Measurements from ENCODE around the gene GPR84. TPM values are rescaled to one million over a fixed set of nuclear protein-coding genes. Genes with fewer than 3 reads are reported as not detected.

GPR84 gene
- total and polyA plus RNA-seq, 2 experiments from 2014 or later, result not detected

GRCh38 chr12:54412786-54413185, 48.5 kb upstream of the GPR84 start:
- Histone ChIP-seq H3K4me3 (no peak overlapping the region), H3F3A (replicated peaks; ENCODE audit: low read depth) (no peaks in the 10 kb centered on the region), H3K36me3 (ENCODE audit: insufficient read depth) (no peaks in the 10 kb centered on the region; the same call in 1 of the 2 replicates), H3K4me2 (no peak overlapping the region), H3K79me2 (replicated peaks; ENCODE audit: insufficient read depth) (peaks cover 11% of the 10 kb centered on the region), H3K4me1 (ENCODE audit: insufficient read depth) (peaks cover 8% of the 10 kb centered on the region; the same call in 1 of the 2 replicates), H3K9me2 (ENCODE audit: insufficient read depth) (no peaks in the 10 kb centered on the region), H4K20me1 (replicated peaks; ENCODE audit: insufficient read depth) (peaks cover 4% of the 10 kb centered on the region), H2AFZ (no peak overlapping the region), H3K27me3 (ENCODE audit: insufficient read depth) (peaks cover 10% of the 10 kb centered on the region), H3K27ac (ENCODE audit: low read depth) (no peak overlapping the region)
- Mint-ChIP-seq H3K9me3 (peaks cover 3% of the 10 kb centered on the region; the same call in 1 of the 3 replicates), H3K27ac (no peak overlapping the region), H3K36me3 (ENCODE audit: low read depth) (peaks cover 13% of the 10 kb centered on the region; the same call in 2 of the 3 replicates), H3K27me3 (ENCODE audit: insufficient read depth, low read depth, poor library complexity) (peaks cover 13% of the 10 kb centered on the region), H3K4me3 (no peak overlapping the region; the same call in 2 of the 3 replicates), H3K4me1 (peaks cover 27% of the 10 kb centered on the region)
- TF ChIP-seq CREB1 (CRISPR knock-in tag; IDR thresholded peaks at IDR 0.05; ENCODE audit: low read depth), result no peak
- no peak for TF ChIP-seq EZH2 (IDR thresholded peaks at IDR 0.05; ENCODE audit: low read depth, unreplicated experiment)
- TF ChIP-seq CTCF (conservative IDR thresholded peaks at IDR 0.05; ENCODE audit: low read depth in 2 of 2), result no peak
- DNase-seq (ENCODE audit: low spot score), result no peak
- no peak for ATAC-seq

- no peak for DNase-seq (ENCODE audit: low spot score)
- Mint-ChIP-seq H3K27me3 (ENCODE audit: insufficient read depth, low read depth, poor library complexity) (peaks cover 11% of the 10 kb centered on the region), H3K4me1 (peaks cover 22% of the 10 kb centered on the region), H3K27ac (no peak overlapping the region), H3K9me3 (peaks cover 3% of the 10 kb centered on the region; the same call in 1 of the 3 replicates), H3K4me3 (no peak overlapping the region), H3K36me3 (ENCODE audit: low read depth) (peaks cover 16% of the 10 kb centered on the region; the same call in 2 of the 3 replicates)
- peaks cover 5% of the 10 kb centered on the region; the same call in 1 of the 2 replicates for H3K27me3 ChIP-seq (ENCODE audit: insufficient read depth)
- H2AFZ ChIP-seq, result no peak overlapping the region
- no peak overlapping the region for H3K4me3 ChIP-seq
- ATAC-seq, result no peak
- H3F3A ChIP-seq (replicated peaks; ENCODE audit: low read depth), result no peaks in the 10 kb centered on the region
- no peak overlapping the region for H3K27ac ChIP-seq (ENCODE audit: low read depth)
- TF ChIP-seq ETS1 (IDR thresholded peaks at IDR 0.05) (no peak), ZNF114 (CRISPR knock-in tag; IDR thresholded peaks at IDR 0.05) (no peak), NANOG (IDR thresholded peaks at IDR 0.05; ENCODE audit: borderline replicate concordance) (no peak), POLR2AphosphoS5 (IDR thresholded peaks at IDR 0.05; ENCODE audit: low read depth) (no peak), CREB1 (CRISPR knock-in tag; IDR thresholded peaks at IDR 0.05; ENCODE audit: low read depth) (no peak), ZNF462 (CRISPR knock-in tag; IDR thresholded peaks at IDR 0.05) (no peak), EZH2 (IDR thresholded peaks at IDR 0.05; ENCODE audit: low read depth, unreplicated experiment) (no peak)
- H3K4me2 ChIP-seq, result no peak overlapping the region
- H3K4me1 ChIP-seq (ENCODE audit: insufficient read depth), result peaks cover 4% of the 10 kb centered on the region; the same call in 1 of the 2 replicates
- H3K79me2 ChIP-seq (replicated peaks; ENCODE audit: insufficient read depth), result peaks cover 11% of the 10 kb centered on the region
- no peaks in the 10 kb centered on the region; the same call in 1 of the 2 replicates for H3K36me3 ChIP-seq (ENCODE audit: insufficient read depth)
- H3K9me2 ChIP-seq (ENCODE audit: insufficient read depth), result no peaks in the 10 kb centered on the region
- peaks cover 4% of the 10 kb centered on the region for H4K20me1 ChIP-seq (replicated peaks; ENCODE audit: insufficient read depth)
Observed at GRCh38 chr12:54412348-54412747, 48.1 kb upstream of the GPR84 start.
